HepG2 (cell line): Measurements from ENCODE around the gene MARK4. TPM values are rescaled to one million over a fixed set of nuclear protein-coding genes. Genes with fewer than 3 reads are reported as not detected.

Experiments
- ATAC-seq: fragments of 200-7000 bp; cut with Tn5 transposase; 3 replicates; pipeline ENCODE4 v1.9.1; 2020; ENCODE audit warnings: mild to moderate bottlenecking, moderate library complexity
- BruUV-seq: library from RNA; stranded (reverse); fragments of 400-500 nt; replicated peaks from 2 replicates; lab custom pipeline; 2021; lab: Mats Ljungman, UMichigan
- CTCF ChIA-PET: fragments of 300-600 bp; formaldehyde crosslinking; extraction: SDS; loops from one replicate; lab custom pipeline; 2021; ENCODE audit warnings: low total read pairs, inconsistent platforms, low intra/inter-chr PET ratio; lab: Yijun Ruan, JAX
- POLR2A ChIA-PET: fragments of 350-600 bp; sonication (Branson Sonifier 250); formaldehyde crosslinking; loops from one replicate; lab custom pipeline; 2020; ENCODE audit warnings: antibody characterized with exemption, inconsistent platforms; lab: Yijun Ruan, JAX
- DNase-seq: peaks from one replicate; pipeline ENCODE4 v3.0.0-alpha.2; 2015; ENCODE audit warnings: low spot score
- FAIRE-seq: peaks from 3 replicates; lab custom pipeline; 2011; peaks lifted over from hg19 to GRCh38; lab: Jason Lieb, UNC
- H2AFZ ChIP-seq: one replicate; pipeline ENCODE4 v1.6.1; 2011; ENCODE audit warnings: low read length, inconsistent platforms
- H3K27ac ChIP-seq: fragments of 300-600 bp; 3 replicates; pipeline ENCODE4 v1.8.0; 2011; ENCODE audit warnings: mixed run types, mild to moderate bottlenecking, mixed read lengths, low read length, inconsistent platforms; ENCODE audit not compliant: insufficient read depth; ENCODE audit errors: extremely low read length
- H3K27me3 ChIP-seq, 2 experiments: fragments of 200-600 bp in 1 of 2; 2 replicates in 1 of 2; 3 replicates in 1 of 2; pipeline versions ENCODE4 v1.6.0 to v1.8.0; 2011; ENCODE audit warnings: low read length in 2 of 2, mild to moderate bottlenecking in 2 of 2, moderate library complexity in 2 of 2, inconsistent platforms in 1 of 2; ENCODE audit not compliant: insufficient read depth in 2 of 2, control insufficient read depth in 1 of 2
- H3K36me3 ChIP-seq, 2 experiments: fragments of 200-600 bp in 1 of 2; replicated peaks in 1 of 2; 2 replicates in 1 of 2; 3 replicates in 1 of 2; pipeline versions ENCODE4 v1.5.1 to v1.8.0; 2011; ENCODE audit warnings: low read length in 2 of 2, inconsistent platforms in 1 of 2; ENCODE audit not compliant: insufficient read depth in 2 of 2, control insufficient read depth in 1 of 2
- H3K4me1 ChIP-seq: 2 replicates; pipeline ENCODE4 v1.5.1; 2012; ENCODE audit warnings: low read length, inconsistent platforms; ENCODE audit not compliant: insufficient read depth
- H3K4me2 ChIP-seq: 2 replicates; pipeline ENCODE4 v1.6.0; 2011; ENCODE audit warnings: low read depth, low read length, inconsistent platforms
- H3K4me3 ChIP-seq, 3 experiments: fragments of 200-600 bp in 1 of 3; sonication (generic), shearing (Covaris generic) in 1 of 3; replicated peaks in 1 of 3; 2 replicates each; pipeline ENCODE4 v1.5.1; 2011 to 2016; ENCODE audit warnings: low read length in 3 of 3, inconsistent platforms in 2 of 3, low read depth in 2 of 3, mild to moderate bottlenecking in 2 of 3, control low read depth in 1 of 3, mixed read lengths in 1 of 3; ENCODE audit not compliant: insufficient read depth in 1 of 3
- H3K79me2 ChIP-seq: one replicate; pipeline ENCODE4 v1.6.1; 2011; ENCODE audit warnings: low read length, inconsistent platforms; ENCODE audit not compliant: insufficient read depth
- H3K9ac ChIP-seq: 2 replicates; pipeline ENCODE4 v1.6.0; 2011; ENCODE audit warnings: mild to moderate bottlenecking, low read depth, low read length, inconsistent platforms; ENCODE audit not compliant: insufficient read depth
- H3K9me3 ChIP-seq: 2 replicates; pipeline ENCODE4 v1.5.1; 2012; ENCODE audit warnings: mild to moderate bottlenecking, low read length
- H4K20me1 ChIP-seq: 2 replicates; pipeline ENCODE4 v1.6.0; 2011; ENCODE audit warnings: inconsistent platforms, mild to moderate bottlenecking, low read length, moderate library complexity; ENCODE audit not compliant: insufficient read depth
- FOXP1 ChIP-seq, 2 experiments: fragments of 450-650 bp in 1 of 2; IDR thresholded peaks; 2 replicates each; pipeline ENCODE4 v1.6.1; 2017 to 2018; ENCODE audit warnings: antibody characterized with exemption in 1 of 2
- HDAC6 ChIP-seq: fragments of 200-600 bp; sonication (generic); IDR thresholded peaks from 2 replicates; pipeline ENCODE4 v1.7.0; 2017; ENCODE audit warnings: mild to moderate bottlenecking, antibody characterized with exemption, low read length, low read depth
- HNF4A ChIP-seq: sonication (generic); formaldehyde crosslinking; IDR thresholded peaks from 2 replicates; pipeline ENCODE4 v1.4.0; 2020; ENCODE audit warnings: missing genetic modification reagents
- MXD1 ChIP-seq: sonication (generic); formaldehyde crosslinking; IDR thresholded peaks from 2 replicates; pipeline ENCODE4 v1.4.0; 2020; ENCODE audit warnings: mild to moderate bottlenecking, missing genetic modification reagents
- PITX1 ChIP-seq: sonication (generic); formaldehyde crosslinking; IDR thresholded peaks from 2 replicates; pipeline ENCODE4 v1.5.1; 2020; ENCODE audit warnings: mild to moderate bottlenecking, missing genetic modification reagents
- ZNF121 ChIP-seq: sonication (generic); formaldehyde crosslinking; IDR thresholded peaks from 2 replicates; pipeline ENCODE4 v1.5.0; 2020; ENCODE audit warnings: mild to moderate bottlenecking, missing genetic modification reagents
- WGBS: methylation state at CpG from one replicate; pipeline ENCODE4 v1.1.6; 2017; ENCODE audit warnings: low lambda C conversion rate; 5-methylcytosine and 5-hydroxymethylcytosine counted together
- in situ Hi-C: cut with HindIII; loops from 2 replicates; pipeline ENCODE4 v1.10.0; 2017; ENCODE audit warnings: low pct_unique_long_range_greater_than_20kb; ENCODE audit not compliant: extremely low pct_ligation_motif_present
- intact Hi-C: fragments of 100-400 bp; cut with micrococcal nuclease; formaldehyde crosslinking; loops from one replicate; pipeline ENCODE4 v1.10.0; 2022; ENCODE audit not compliant: unreplicated experiment
- polyA plus RNA-seq, 8 experiments: library from polyadenylated mRNA; depleted of rRNA in 3 of 8; stranded (reverse) in 7 of 8; unstranded in 1 of 8; fragments of >200 nt; fragmentation: Illumina TruSeq in 4 of 8; extraction: Trizol in 4 of 8; gene quantifications; 2 replicates each; pipeline versions ENCODE4 v1.2.1 to v1.2.3, GENCODE V29; 2011 to 2016; ENCODE audit warnings: low read depth in 4 of 8, missing spikeins in 1 of 8, mixed read lengths in 1 of 8; ENCODE audit not compliant: insufficient read depth in 1 of 8
- total RNA-seq, 5 experiments: library from RNA; depleted of rRNA; stranded (reverse); fragments of >200 nt; fragmentation: Illumina TruSeq; extraction: Trizol; gene quantifications; 2 replicates each; pipeline ENCODE4 v1.2.3, GENCODE V29; 2016; ENCODE audit warnings: low read depth in 1 of 5
- TF ChIP-seq, protein P1 (sequence below): sonication (generic); formaldehyde crosslinking; IDR thresholded peaks from 2 replicates; pipeline ENCODE4 v1.5.0; 2020; ENCODE audit warnings: mild to moderate bottlenecking, missing genetic modification reagents

Gene MARK4
- total and polyA plus RNA-seq, 2 of the 13 experiments (the other 11 are each of a cell fraction or from before 2014, with no cell fraction given): 7.0 to 12.2 TPM

DNA sequence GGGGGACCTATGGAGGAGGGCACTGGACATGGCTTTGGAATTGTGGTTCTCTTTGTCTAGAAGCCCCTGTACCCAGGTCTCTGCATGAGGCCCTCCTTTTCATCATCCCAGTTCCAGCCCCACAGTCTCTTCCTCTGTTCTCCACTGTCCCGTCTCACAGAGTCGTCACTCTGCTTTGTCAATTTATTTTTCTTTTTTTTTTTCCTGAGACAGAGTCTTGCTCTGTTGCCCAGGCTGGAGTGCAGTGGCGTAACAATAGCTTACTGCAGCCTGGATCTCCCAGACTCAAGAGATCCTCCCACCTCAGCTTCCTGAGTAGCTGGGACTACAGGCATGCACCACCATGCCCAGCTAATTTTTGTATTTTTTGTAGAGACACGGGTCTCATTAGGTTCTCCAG, 5.2 kb upstream of the MARK4 start:
- ATAC-seq: no peak
- DNase-seq: no peak
- H2AFZ ChIP-seq: no peak overlapping the region

GRCh38 chr19:45247136-45247535, 3.9 kb upstream of the MARK4 start:
- ChIA-PET POLR2A (no interaction called here), CTCF (no interaction called here)
- no peak for ATAC-seq

More for the DNA sequence above, 5.2 kb upstream of the MARK4 start:
- no peaks in the 10 kb centered on the region for H4K20me1 ChIP-seq
- H3K4me3 ChIP-seq: peak overlapping the region in 1 of 3 experiments; percentile 54; a peak in 1 of 6 replicates
- TF ChIP-seq ZNF121 (peak; percentile 83), HDAC6 (no peak)
- no peak overlapping the region for H3K27ac ChIP-seq
- peaks cover 54% of the 10 kb centered on the region for H3K4me1 ChIP-seq
- H3K36me3 ChIP-seq: no peaks in the 10 kb centered on the region
- FAIRE-seq: no peak
- 4% methylated on average over 4 of the region's 4 CpGs for WGBS
- H3K9ac ChIP-seq: no peak overlapping the region
- no TSS peak for BruUV-seq
- peaks cover 4 to 14% of the 10 kb centered on the region in 2 experiments; a peak in 4 of 5 replicates for H3K27me3 ChIP-seq
- H3K79me2 ChIP-seq: no peaks in the 10 kb centered on the region
- intact Hi-C loops (loop anchor here (10.0 kb wide), 1 partner anchor 61 kb away; no protein-coding TSS in a partner anchor), in situ Hi-C loops (no loop called here)
- ChIA-PET CTCF (no interaction called here), POLR2A (no interaction called here)
- no peaks in the 10 kb centered on the region for H3K9me3 ChIP-seq
- peak overlapping the region; percentile 59 for H3K4me2 ChIP-seq

More at GRCh38 chr19:45247136-45247535, 3.9 kb upstream of the MARK4 start:
- Histone ChIP-seq H3K9me3 (no peaks in the 10 kb centered on the region), H3K4me3 (no peak overlapping the region), H3K9ac (no peak overlapping the region), H3K27ac (no peak overlapping the region), H3K4me1 (peaks cover 54% of the 10 kb centered on the region), H3K27me3 (peaks cover 4 to 10% of the 10 kb centered on the region in 2 experiments; a peak in 4 of 5 replicates), H3K4me2 (peak overlapping the region; percentile 45; the same call in 1 of the 2 replicates)
- DNase-seq (no peak), FAIRE-seq (no peak)
- intact Hi-C loops (loop anchor here (10.0 kb wide), 1 partner anchor 62 kb away; no protein-coding TSS in a partner anchor), in situ Hi-C loops (no loop called here)
- no TSS peak for BruUV-seq
- 9% methylated on average over 8 of the region's 8 CpGs for WGBS
- 0 out of 2 replicates have a peak, but pooled peaks have one; percentile 22 for TF ChIP-seq PITX1 (CRISPR knock-in tag)
- TF ChIP-seq HNF4A (CRISPR knock-in tag): peak; percentile 38; the same call in 1 of the 2 replicates
- TF ChIP-seq, protein P1, sequence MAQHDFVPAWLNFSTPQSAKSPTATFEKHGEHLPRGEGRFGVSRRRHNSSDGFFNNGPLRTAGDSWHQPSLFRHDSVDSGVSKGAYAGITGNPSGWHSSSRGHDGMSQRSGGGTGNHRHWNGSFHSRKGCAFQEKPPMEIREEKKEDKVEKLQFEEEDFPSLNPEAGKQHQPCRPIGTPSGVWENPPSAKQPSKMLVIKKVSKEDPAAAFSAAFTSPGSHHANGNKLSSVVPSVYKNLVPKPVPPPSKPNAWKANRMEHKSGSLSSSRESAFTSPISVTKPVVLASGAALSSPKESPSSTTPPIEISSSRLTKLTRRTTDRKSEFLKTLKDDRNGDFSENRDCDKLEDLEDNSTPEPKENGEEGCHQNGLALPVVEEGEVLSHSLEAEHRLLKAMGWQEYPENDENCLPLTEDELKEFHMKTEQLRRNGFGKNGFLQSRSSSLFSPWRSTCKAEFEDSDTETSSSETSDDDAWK (CRISPR knock-in tag): no peak
- TF ChIP-seq FOXP1 (IDR thresholded peaks at IDR 0.05): no peak
- 0 out of 2 replicates have a peak, but pooled peaks have one; percentile 11 for TF ChIP-seq FOXP1 (CRISPR knock-in tag; IDR thresholded peaks at IDR 0.05)
- no peak for TF ChIP-seq MXD1 (CRISPR knock-in tag)
- TF ChIP-seq, all 625 proteins: peak for 3
- no peaks in the 10 kb centered on the region for H4K20me1 ChIP-seq
- H3K36me3 ChIP-seq: no peaks in the 10 kb centered on the region
- H3K79me2 ChIP-seq: peaks cover 7% of the 10 kb centered on the region
- H2AFZ ChIP-seq: no peak overlapping the region
